Endodermal cell (in vitro differentiated cells): ENCODE measurements around the gene ZIC4. TPM values are rescaled to one million over a fixed set of nuclear protein-coding genes. Genes with fewer than 3 reads are reported as not detected.
A peak's percentile ranks its signal among the peaks of the same experiment; 100 is the strongest.

Experiments
- DNase-seq: peaks from one replicate; pipeline ENCODE4 v3.0.0-alpha.2; 2017
- H3K27ac ChIP-seq: 2 replicates; pipeline ENCODE4 v1.5.1; 2013; ENCODE audit warnings: mild to moderate bottlenecking, low read depth, low read length, moderate library complexity
- H3K27me3 ChIP-seq: 2 replicates; pipeline ENCODE4 v1.6.1; 2013; ENCODE audit warnings: mild to moderate bottlenecking, low read length, moderate library complexity; ENCODE audit not compliant: insufficient read depth, control insufficient read depth, poor library complexity, severe bottlenecking
- H3K36me3 ChIP-seq: 2 replicates; pipeline ENCODE4 v1.7.0; 2013; ENCODE audit warnings: mild to moderate bottlenecking, low read length, moderate library complexity; ENCODE audit not compliant: control insufficient read depth, insufficient read depth
- H3K4me1 ChIP-seq: one replicate; pipeline ENCODE4 v1.7.0; 2013; ENCODE audit warnings: low read length; ENCODE audit not compliant: control insufficient read depth, insufficient read depth
- H3K4me3 ChIP-seq: 2 replicates; pipeline ENCODE4 v1.5.1; 2013; ENCODE audit warnings: mild to moderate bottlenecking, low read length, moderate library complexity
- H3K9ac ChIP-seq: 2 replicates; pipeline ENCODE4 v1.6.1; 2013; ENCODE audit warnings: mild to moderate bottlenecking, low read length, moderate library complexity; ENCODE audit not compliant: poor library complexity, severe bottlenecking; ENCODE audit errors: extremely low read depth
- H3K9me3 ChIP-seq: 2 replicates; pipeline ENCODE4 v1.6.1; 2013; ENCODE audit warnings: mild to moderate bottlenecking, low read length, moderate library complexity; ENCODE audit not compliant: control insufficient read depth
- H3K27ac Mint-ChIP-seq: 2 replicates; pipeline ENCODE4 v1.8.0; 2020; ENCODE audit warnings: mixed read lengths
- H3K27me3 Mint-ChIP-seq: 2 replicates; pipeline ENCODE4 v1.8.0; 2021; ENCODE audit warnings: mild to moderate bottlenecking, mixed read lengths; ENCODE audit not compliant: insufficient read depth
- H3K36me3 Mint-ChIP-seq: 2 replicates; pipeline ENCODE4 v1.8.0; 2020; ENCODE audit warnings: low read depth, mixed read lengths
- H3K4me1 Mint-ChIP-seq: 2 replicates; pipeline ENCODE4 v1.8.0; 2020; ENCODE audit warnings: mixed read lengths
- H3K4me3 Mint-ChIP-seq: 2 replicates; pipeline ENCODE4 v1.8.0; 2020; ENCODE audit warnings: mild to moderate bottlenecking, moderate library complexity, mixed read lengths
- H3K9me3 Mint-ChIP-seq: 2 replicates; pipeline ENCODE4 v1.8.0; 2020; ENCODE audit warnings: mild to moderate bottlenecking, mixed read lengths
- CTCF ChIP-seq: fragments of 200-600 bp; sonication (generic); conservative IDR thresholded peaks from 2 replicates; pipeline ENCODE4 v1.5.0; 2021; ENCODE audit warnings: antibody characterized with exemption, mild to moderate bottlenecking
- WGBS, 2 experiments: methylation state at CpG; one replicate each; pipeline versions ENCODE4 v1.1.5 to v1.1.7; 2013; ENCODE audit warnings: missing lambda C conversion rate in 2 of 2, mixed read lengths in 1 of 2; ENCODE audit not compliant: insufficient coverage in 1 of 2, insufficient read length in 1 of 2; 5-methylcytosine and 5-hydroxymethylcytosine counted together
- total RNA-seq, 2 donors: library from RNA; stranded (reverse); fragmentation: NEBNext Ultra II Directional in 1 of 2; extraction: Animal tissue kit (Norgen Biotek cat#: 25700) in 1 of 2; gene quantifications; 2 replicates in 1 of 2; 3 replicates in 1 of 2; pipeline ENCODE4 v1.2.1, GENCODE V29; 2021

Gene ZIC4
- total RNA-seq, 2 donors from 2014 or later = not detected

GRCh38 chr3:147420353-147421183, 14.2 kb upstream of the ZIC4 start:
- no peak for TF ChIP-seq CTCF
- DNase-seq = peak; percentile 61
- Mint-ChIP-seq H3K36me3 (no peaks in the 10 kb centered on the region), H3K4me1 (peaks cover 29% of the 10 kb centered on the region), H3K27ac (no peak overlapping the region), H3K4me3 (peak overlapping the region; percentile 56), H3K27me3 (peaks cover 100% of the 10 kb centered on the region), H3K9me3 (no peaks in the 10 kb centered on the region)
- Histone ChIP-seq H3K9me3 (no peaks in the 10 kb centered on the region), H3K4me3 (peak overlapping the region; percentile 73), H3K36me3 (no peaks in the 10 kb centered on the region), H3K9ac (no peak overlapping the region), H3K27ac (no peak overlapping the region), H3K27me3 (peaks cover 100% of the 10 kb centered on the region), H3K4me1 (no peaks in the 10 kb centered on the region)
- 14 to 30% methylated on average over 4 to 32 of the region's 32 CpGs for WGBS, 2 experiments

- WGBS, 2 experiments = 16 to 40% methylated on average over 3 to 10 of the region's 10 CpGs
- Histone ChIP-seq H3K27me3 (peaks cover 100% of the 10 kb centered on the region), H3K27ac (no peak overlapping the region), H3K9me3 (no peaks in the 10 kb centered on the region), H3K4me3 (peak overlapping the region; percentile 78), H3K9ac (no peak overlapping the region), H3K36me3 (no peaks in the 10 kb centered on the region), H3K4me1 (no peaks in the 10 kb centered on the region)
- Mint-ChIP-seq H3K9me3 (no peaks in the 10 kb centered on the region), H3K27me3 (peaks cover 100% of the 10 kb centered on the region), H3K4me1 (peaks cover 29% of the 10 kb centered on the region), H3K36me3 (no peaks in the 10 kb centered on the region), H3K4me3 (peak overlapping the region; percentile 56), H3K27ac (no peak overlapping the region)
- DNase-seq = no peak
- no peak for TF ChIP-seq CTCF
Measured at GRCh38 chr3:147419781-147420224, 13.5 kb upstream of the ZIC4 start.

- H3K4me3 ChIP-seq = peak overlapping the region; percentile 78
- peak overlapping the region; percentile 56 for H3K4me3 Mint-ChIP-seq
- peak; percentile 97 for DNase-seq
- no peak for TF ChIP-seq CTCF
- no peaks in the 10 kb centered on the region for H3K36me3 ChIP-seq
- no peak overlapping the region for H3K27ac Mint-ChIP-seq
- no peaks in the 10 kb centered on the region for H3K9me3 Mint-ChIP-seq
- H3K9me3 ChIP-seq = no peaks in the 10 kb centered on the region
- H3K9ac ChIP-seq = no peak overlapping the region
- H3K27me3 ChIP-seq = peaks cover 100% of the 10 kb centered on the region
- peaks cover 28% of the 10 kb centered on the region for H3K4me1 Mint-ChIP-seq
- H3K36me3 Mint-ChIP-seq = no peaks in the 10 kb centered on the region
- 2 to 4% methylated on average over 24 to 54 of the region's 54 CpGs for WGBS, 2 experiments
- peak overlapping the region; percentile 50 for H3K27ac ChIP-seq
- H3K27me3 Mint-ChIP-seq = peaks cover 100% of the 10 kb centered on the region
- no peaks in the 10 kb centered on the region for H3K4me1 ChIP-seq
Measured at GRCh38 chr3:147418808-147419701, 12.7 kb upstream of the ZIC4 start.
